HEK293 (cell line): ENCODE measurements around the gene MPV17L2.

Experiments used
- CTCF ChIA-PET: fragments of 350-600 bp; formaldehyde crosslinking; extraction: SDS; loops from one replicate; lab custom pipeline; 2021; ENCODE audit warnings: antibody characterized with exemption; lab: Yijun Ruan, JAX
- POLR2A ChIA-PET: fragments of 300-600 bp; formaldehyde crosslinking; extraction: SDS; loops from one replicate; lab custom pipeline; 2020; ENCODE audit warnings: antibody characterized with exemption, inconsistent platforms; lab: Yijun Ruan, JAX
- H3K27ac ChIP-seq: fragments of 200-500 bp; sonication (Bioruptor generic); 2 replicates; pipeline ENCODE4 v1.5.1; 2014; ENCODE audit warnings: low read depth, low read length, control low read depth, inconsistent platforms; ENCODE audit errors: extremely low read depth
- H3K36me3 ChIP-seq, 2 experiments: fragments of 200-500 bp in 1 of 2; sonication (Bioruptor generic) in 1 of 2; 1 replicate in 1 of 2; 2 replicates in 1 of 2; pipeline ENCODE4 v1.5.1; 2014 to 2017; ENCODE audit warnings: inconsistent platforms in 2 of 2, low read length in 2 of 2; ENCODE audit not compliant: control insufficient read depth in 2 of 2, insufficient read depth in 1 of 2
- H3K4me1 ChIP-seq: fragments of 200-500 bp; sonication (Bioruptor generic); 2 replicates; pipeline ENCODE4 v1.5.1; 2014; ENCODE audit warnings: mild to moderate bottlenecking, low read length, inconsistent platforms; ENCODE audit not compliant: control insufficient read depth, insufficient read depth
- H3K4me3 ChIP-seq: 2 replicates; pipeline ENCODE4 v1.5.1; 2011; ENCODE audit warnings: low read depth, mild to moderate bottlenecking, control low read depth, low read length, moderate library complexity
- H3K9me3 ChIP-seq: fragments of 200-500 bp; sonication (Bioruptor generic); 2 replicates; pipeline ENCODE4 v1.5.1; 2014; ENCODE audit warnings: low read depth, low read length, inconsistent platforms; ENCODE audit not compliant: control insufficient read depth, insufficient read depth
- BCL6B ChIP-seq: fragments of 450-650 bp; formaldehyde crosslinking; IDR thresholded peaks from 2 replicates; pipeline ENCODE4 v1.5.1; 2017; ENCODE audit warnings: missing biosample characterization, missing genetic modification characterization
- EGR2 ChIP-seq: fragments of 450-650 bp; formaldehyde crosslinking; IDR thresholded peaks from 2 replicates; pipeline ENCODE4 v1.5.1; 2016; ENCODE audit warnings: low read depth, missing biosample characterization, missing genetic modification characterization
- GLIS2 ChIP-seq: fragments of 450-650 bp; formaldehyde crosslinking; IDR thresholded peaks from 2 replicates; pipeline ENCODE4 v1.5.1; 2016; ENCODE audit warnings: missing biosample characterization, missing genetic modification characterization
- HOXD13 ChIP-seq: sonication (generic); formaldehyde crosslinking; IDR thresholded peaks from 2 replicates; pipeline ENCODE4 v1.8.0; 2022; ENCODE audit warnings: missing genetic modification reagents, borderline replicate concordance
- KLF1 ChIP-seq: fragments of 450-650 bp; formaldehyde crosslinking; IDR thresholded peaks from 2 replicates; pipeline ENCODE4 v1.5.1; 2016; ENCODE audit warnings: missing biosample characterization, missing genetic modification characterization
- KLF8 ChIP-seq: fragments of 450-650 bp; formaldehyde crosslinking; IDR thresholded peaks from 2 replicates; pipeline ENCODE4 v1.5.1; 2016; ENCODE audit warnings: missing biosample characterization, missing genetic modification characterization
- REPIN1 ChIP-seq: fragments of 450-650 bp; formaldehyde crosslinking; IDR thresholded peaks from 2 replicates; pipeline ENCODE4 v1.5.1; 2017; ENCODE audit warnings: missing biosample characterization, missing genetic modification characterization, low read depth
- REST ChIP-seq: fragments of 450-650 bp; formaldehyde crosslinking; IDR thresholded peaks from 2 replicates; pipeline ENCODE4 v1.5.1; 2016; ENCODE audit warnings: missing biosample characterization, missing genetic modification characterization
- SCRT1 ChIP-seq: fragments of 450-650 bp; formaldehyde crosslinking; IDR thresholded peaks from 2 replicates; pipeline ENCODE4 v1.5.1; 2016; ENCODE audit warnings: missing biosample characterization, missing genetic modification characterization, borderline replicate concordance
- SP2 ChIP-seq: fragments of 450-650 bp; formaldehyde crosslinking; IDR thresholded peaks from 2 replicates; pipeline ENCODE4 v1.5.1; 2016; ENCODE audit warnings: missing biosample characterization, missing genetic modification characterization
- SP3 ChIP-seq: fragments of 450-650 bp; formaldehyde crosslinking; IDR thresholded peaks from 2 replicates; pipeline ENCODE4 v1.5.1; 2016; ENCODE audit warnings: missing biosample characterization, missing genetic modification characterization
- ZEB2 ChIP-seq: fragments of 450-650 bp; formaldehyde crosslinking; IDR thresholded peaks from 2 replicates; pipeline ENCODE4 v1.5.1; 2016; ENCODE audit warnings: missing biosample characterization, missing genetic modification characterization
- ZFHX2 ChIP-seq: fragments of 450-650 bp; formaldehyde crosslinking; conservative IDR thresholded peaks from 2 replicates; pipeline ENCODE4 v1.5.1; 2016; ENCODE audit warnings: missing biosample characterization, missing genetic modification characterization
- ZFP3 ChIP-seq: fragments of 450-650 bp; formaldehyde crosslinking; IDR thresholded peaks from 2 replicates; pipeline ENCODE4 v1.5.1; 2016; ENCODE audit warnings: low read depth, missing biosample characterization, missing genetic modification characterization
- ZFP69B ChIP-seq: fragments of 450-650 bp; formaldehyde crosslinking; IDR thresholded peaks from 2 replicates; pipeline ENCODE4 v1.5.1; 2016; ENCODE audit warnings: missing biosample characterization, missing genetic modification characterization
- ZNF146 ChIP-seq: fragments of 450-650 bp; formaldehyde crosslinking; IDR thresholded peaks from 2 replicates; pipeline ENCODE4 v1.5.1; 2016; ENCODE audit warnings: missing biosample characterization, missing genetic modification characterization
- ZNF202 ChIP-seq: fragments of 450-650 bp; formaldehyde crosslinking; IDR thresholded peaks from 2 replicates; pipeline ENCODE4 v1.5.1; 2016; ENCODE audit warnings: missing biosample characterization, missing genetic modification characterization, borderline replicate concordance
- ZNF560 ChIP-seq: fragments of 450-650 bp; formaldehyde crosslinking; IDR thresholded peaks from 2 replicates; pipeline ENCODE4 v1.5.1; 2017; ENCODE audit warnings: missing biosample characterization, missing genetic modification characterization, borderline replicate concordance
- ZNF600 ChIP-seq: fragments of 450-650 bp; formaldehyde crosslinking; IDR thresholded peaks from 2 replicates; pipeline ENCODE4 v1.5.1; 2016; ENCODE audit warnings: missing biosample characterization, missing genetic modification characterization
- ZNF629 ChIP-seq: fragments of 450-650 bp; formaldehyde crosslinking; IDR thresholded peaks from 2 replicates; pipeline ENCODE4 v1.5.1; 2017; ENCODE audit warnings: missing biosample characterization, missing genetic modification characterization
- ZNF747 ChIP-seq: fragments of 450-650 bp; formaldehyde crosslinking; IDR thresholded peaks from 2 replicates; pipeline ENCODE4 v1.5.1; 2016; ENCODE audit warnings: missing biosample characterization, missing genetic modification characterization

MPV17L2 gene

GRCh38 chr19:18218159-18218558 is 25.1 kb downstream of the MPV17L2 start:
- H3K36me3 ChIP-seq = no peaks in the 10 kb centered on the region
- no peak overlapping the region for H3K27ac ChIP-seq
- no peaks in the 10 kb centered on the region for H3K9me3 ChIP-seq
- H3K4me3 ChIP-seq = no peak overlapping the region
- POLR2A ChIA-PET = no interaction called here
- H3K4me1 ChIP-seq = no peaks in the 10 kb centered on the region
- CTCF ChIA-PET = interaction anchor here (2.1 to 4.1 kb wide), 2 partner anchors 10 to 34 kb away, joined by 8 to 16 read pairs; no protein-coding TSS in a partner anchor
- TF ChIP-seq ZNF600 (peak; percentile 57; the same call in 1 of the 2 replicates), EGR2 (tag by site-specific recombination) (peak; percentile 54), ZNF629 (tag by site-specific recombination) (no peak), ZFHX2 (peak; percentile 76), ZEB2 (tag by site-specific recombination) (no peak)

- ChIA-PET CTCF (interaction anchor here (1.8 to 4.1 kb wide), 3 partner anchors 10 to 33 kb away, joined by 6 to 16 read pairs (median 8); no protein-coding TSS in a partner anchor), POLR2A (no interaction called here)
- no peak for TF ChIP-seq HOXD13 (CRISPR knock-in tag)
- peak; percentile 98 for TF ChIP-seq ZFP3 (tag by site-specific recombination)
- 0 out of 2 replicates have a peak, but pooled peaks have one; percentile 16 for TF ChIP-seq REST (tag by site-specific recombination)
- H3K27ac ChIP-seq = no peak overlapping the region
- no peaks in the 10 kb centered on the region for H3K9me3 ChIP-seq
- no peaks in the 10 kb centered on the region for H3K4me1 ChIP-seq
- no peaks in the 10 kb centered on the region for H3K36me3 ChIP-seq
- no peak overlapping the region for H3K4me3 ChIP-seq
These were observed 25.6 kb downstream of the MPV17L2 start for GRCh38 chr19:18218600-18218999.

- Histone ChIP-seq H3K9me3 (no peaks in the 10 kb centered on the region), H3K4me3 (no peak overlapping the region), H3K27ac (no peak overlapping the region), H3K4me1 (no peaks in the 10 kb centered on the region), H3K36me3 (no peaks in the 10 kb centered on the region)
- no peak for TF ChIP-seq ZNF560 (tag by site-specific recombination)
- TF ChIP-seq ZNF146 = no peak
- 0 out of 2 replicates have a peak, but pooled peaks have one; percentile 30 for TF ChIP-seq GLIS2 (tag by site-specific recombination)
- no peak for TF ChIP-seq ZNF747
- ChIA-PET POLR2A (interaction anchor here (0.5 to 1.5 kb wide), 2 partner anchors 61 to 270 kb away, joined by 3 to 7 read pairs; partner anchors contain the start of gene JUND), CTCF (interaction anchor here (0.6 to 4.1 kb wide), 7 partner anchors 12 to 614 kb away, joined by 3 to 16 read pairs (median 4); no protein-coding TSS in a partner anchor)
These were observed 27.1 kb downstream of the MPV17L2 start for GRCh38 chr19:18219911-18220631.

- CTCF ChIA-PET = interaction anchor here (0.6 to 4.1 kb wide), 5 partner anchors 13 to 36 kb away, joined by 3 to 16 read pairs (median 5); no protein-coding TSS in a partner anchor
- POLR2A ChIA-PET = interaction anchor here (0.5 to 1.5 kb wide), 2 partner anchors 61 to 271 kb away, joined by 3 to 7 read pairs; partner anchors contain the start of gene JUND
These were observed 27.7 kb downstream of the MPV17L2 start for GRCh38 chr19:18220632-18221275.

More at GRCh38 chr19:18220632-18221275, 27.7 kb downstream of the MPV17L2 start:
- H3K9me3 ChIP-seq = no peaks in the 10 kb centered on the region
- H3K27ac ChIP-seq = no peak overlapping the region
- H3K36me3 ChIP-seq = no peaks in the 10 kb centered on the region
- no peaks in the 10 kb centered on the region; the same call in 1 of the 2 replicates for H3K4me1 ChIP-seq
- H3K4me3 ChIP-seq = no peak overlapping the region
- 0 out of 2 replicates have a peak, but pooled peaks have one; percentile 39 for TF ChIP-seq ZFP69B (tag by site-specific recombination)
- TF ChIP-seq SCRT1 (tag by site-specific recombination) = peak; percentile 66; the same call in 1 of the 2 replicates
- TF ChIP-seq KLF8 (tag by site-specific recombination) = 0 out of 2 replicates have a peak, but pooled peaks have one; percentile 36
- 0 out of 2 replicates have a peak, but pooled peaks have one; percentile 33 for TF ChIP-seq SP2 (tag by site-specific recombination)
- no peak for TF ChIP-seq REPIN1
- no peak for TF ChIP-seq ZNF202 (tag by site-specific recombination)
- TF ChIP-seq SP3 (tag by site-specific recombination) = peak; percentile 52
- no peak for TF ChIP-seq BCL6B (tag by site-specific recombination)
- peak; percentile 30; the same call in 1 of the 2 replicates for TF ChIP-seq KLF1 (tag by site-specific recombination)
